22Rv1 (cell line): ENCODE results near the gene TENT5A.
"Not testable (repeated sequence)": the region's sequence is repeated elsewhere in the genome, so short reads cannot be mapped to it uniquely, and the experiment has no call there.

Source experiments
- ZFX ChIP-seq: fragments of 450-650 bp; IDR thresholded peaks from 2 replicates; pipeline ENCODE4 v1.6.1; 2017; ENCODE audit warnings: antibody characterized with exemption, borderline replicate concordance
- TF ChIP-seq, protein P1 (sequence below): fragments of 450-650 bp; IDR thresholded peaks from 2 replicates; pipeline ENCODE4 v1.5.1; 2017; ENCODE audit warnings: mild to moderate bottlenecking

- TF ChIP-seq, protein P1, sequence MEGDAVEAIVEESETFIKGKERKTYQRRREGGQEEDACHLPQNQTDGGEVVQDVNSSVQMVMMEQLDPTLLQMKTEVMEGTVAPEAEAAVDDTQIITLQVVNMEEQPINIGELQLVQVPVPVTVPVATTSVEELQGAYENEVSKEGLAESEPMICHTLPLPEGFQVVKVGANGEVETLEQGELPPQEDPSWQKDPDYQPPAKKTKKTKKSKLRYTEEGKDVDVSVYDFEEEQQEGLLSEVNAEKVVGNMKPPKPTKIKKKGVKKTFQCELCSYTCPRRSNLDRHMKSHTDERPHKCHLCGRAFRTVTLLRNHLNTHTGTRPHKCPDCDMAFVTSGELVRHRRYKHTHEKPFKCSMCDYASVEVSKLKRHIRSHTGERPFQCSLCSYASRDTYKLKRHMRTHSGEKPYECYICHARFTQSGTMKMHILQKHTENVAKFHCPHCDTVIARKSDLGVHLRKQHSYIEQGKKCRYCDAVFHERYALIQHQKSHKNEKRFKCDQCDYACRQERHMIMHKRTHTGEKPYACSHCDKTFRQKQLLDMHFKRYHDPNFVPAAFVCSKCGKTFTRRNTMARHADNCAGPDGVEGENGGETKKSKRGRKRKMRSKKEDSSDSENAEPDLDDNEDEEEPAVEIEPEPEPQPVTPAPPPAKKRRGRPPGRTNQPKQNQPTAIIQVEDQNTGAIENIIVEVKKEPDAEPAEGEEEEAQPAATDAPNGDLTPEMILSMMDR = not testable (repeated sequence)
- TF ChIP-seq ZFX = not testable (repeated sequence)
These were observed 23.7 kb upstream of the TENT5A start for GRCh38 chr6:81776219-81776618.
